Measurements from ENCODE around the gene FAM234A. TPM values are rescaled to one million over a fixed set of nuclear protein-coding genes. Genes with fewer than 3 reads are reported as not detected.

FAM234A gene
- total RNA-seq, 1 experiment from 2014 or later: 94.9 TPM

- no peak overlapping the region for H2AK5ac ChIP-seq (ENCODE audit: insufficient read length, low read length)
- H3K23me2 ChIP-seq (ENCODE audit: insufficient read length, low read depth, low read length, poor library complexity, severe bottlenecking): peaks cover 3% of the 10 kb centered on the region
- no peak overlapping the region for H3K27ac Mint-ChIP-seq
- no peak overlapping the region; a peak in 1 of 5 replicates for H3K4me3 Mint-ChIP-seq
- TF ChIP-seq CTCF (conservative IDR thresholded peaks at IDR 0.05): no peak
- H3K4me2 ChIP-seq (ENCODE audit: insufficient read depth, insufficient read length, low read length): no peak overlapping the region
- peaks cover 17 to 24% of the 10 kb centered on the region in 2 experiments for H3K4me1 Mint-ChIP-seq
- no peak overlapping the region for H3K9ac ChIP-seq (ENCODE audit: extremely low read depth, insufficient read length, low read length)
- H2BK5ac ChIP-seq (ENCODE audit: insufficient read length, low read length): no peak overlapping the region
- H4K8ac ChIP-seq (replicated peaks; ENCODE audit: insufficient read length, low read depth, low read length): no peak overlapping the region
- no peak overlapping the region for H3K4ac ChIP-seq (ENCODE audit: low read depth, low read length)
- H4K91ac ChIP-seq (ENCODE audit: insufficient read length, low read depth, low read length): no peak overlapping the region
- no peak overlapping the region for H3T11ph ChIP-seq (ENCODE audit: low read length)
- no peak overlapping the region for H3K56ac ChIP-seq (ENCODE audit: insufficient read length, low read depth, low read length)
- H3K4me1 ChIP-seq (ENCODE audit: insufficient read depth, low read length): peaks cover 3% of the 10 kb centered on the region; the same call in 1 of the 2 replicates
- no peaks in the 10 kb centered on the region for H3K27me3 ChIP-seq (ENCODE audit: insufficient read depth, low read length)
- peaks cover 20% of the 10 kb centered on the region for H3K79me2 ChIP-seq (ENCODE audit: insufficient read depth, low read length)
- H4K5ac ChIP-seq (ENCODE audit: insufficient read length, low read depth, low read length): no peak overlapping the region
- no peak overlapping the region for H2BK120ac ChIP-seq (ENCODE audit: low read depth, low read length, poor library complexity, severe bottlenecking)
- H3K9me3 ChIP-seq (ENCODE audit: control insufficient read depth, low read depth, low read length): no peaks in the 10 kb centered on the region
- H3K14ac ChIP-seq (ENCODE audit: insufficient read depth, low read length): no peak overlapping the region
- no peaks in the 10 kb centered on the region for H4K20me1 ChIP-seq (ENCODE audit: control insufficient read depth, insufficient read depth, insufficient read length)
- WGBS (ENCODE audit: extremely low coverage, insufficient read length, low lambda C conversion rate): no CpG with 5 or more reads among the region's 22 CpGs
- no peak for DNase-seq
- no peak overlapping the region for H2BK15ac ChIP-seq (ENCODE audit: low read depth, low read length)
- no peak overlapping the region for H3K23ac ChIP-seq (ENCODE audit: insufficient read length, low read depth, low read length)
- no peak overlapping the region for H3K18ac ChIP-seq (ENCODE audit: insufficient read length, low read depth, low read length)
- H2BK12ac ChIP-seq (ENCODE audit: insufficient read length, low read depth, low read length): no peak overlapping the region
- no peak overlapping the region for H2AFZ ChIP-seq (ENCODE audit: low read length)
- H3K27me3 Mint-ChIP-seq (ENCODE audit: low read depth): no peaks in the 10 kb centered on the region
- no peaks in the 10 kb centered on the region for H3K79me1 ChIP-seq (ENCODE audit: insufficient read depth, low read depth, low read length, poor library complexity, severe bottlenecking)
- H2BK20ac ChIP-seq (ENCODE audit: low read depth, low read length, poor library complexity, severe bottlenecking): no peak overlapping the region
- peaks cover 24 to 27% (median 27%) of the 10 kb centered on the region in 3 experiments; a peak in 6 of 7 replicates for H3K36me3 Mint-ChIP-seq (ENCODE audit: insufficient read depth in 1 of 3, low read depth in 3 of 3)
- no peak overlapping the region for H3K27ac ChIP-seq (ENCODE audit: insufficient read length, low read depth, low read length)
- H3K9me3 Mint-ChIP-seq: no peaks in the 10 kb centered on the region; a peak in 1 of 5 replicates
Measured at GRCh38 chr16:230949-231348, 3.7 kb upstream of the FAM234A start.

All from H9 (cell line).